ENCODE measurements around the gene MYO16.

DNA sequence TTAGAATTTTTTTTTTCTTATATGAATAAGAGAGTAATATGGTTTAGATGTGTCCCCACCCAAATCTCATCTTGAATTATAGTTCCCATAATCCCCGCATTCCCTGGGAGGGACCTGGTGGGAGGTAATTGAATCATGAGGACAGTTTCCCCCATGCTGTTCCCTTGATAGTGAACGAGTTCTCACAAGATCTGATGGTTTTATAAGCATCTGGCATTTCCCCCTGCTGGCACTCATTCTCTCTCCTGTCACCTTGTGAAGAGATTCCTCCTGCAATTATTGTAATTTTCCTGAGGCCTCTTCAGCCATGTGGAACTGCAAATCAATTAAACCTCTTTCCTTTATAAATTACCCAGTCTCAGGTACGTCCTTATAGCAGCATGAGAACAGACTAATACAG lies 205.7 kb downstream of the MYO16 start:
- TF ChIP-seq, protein P1, sequence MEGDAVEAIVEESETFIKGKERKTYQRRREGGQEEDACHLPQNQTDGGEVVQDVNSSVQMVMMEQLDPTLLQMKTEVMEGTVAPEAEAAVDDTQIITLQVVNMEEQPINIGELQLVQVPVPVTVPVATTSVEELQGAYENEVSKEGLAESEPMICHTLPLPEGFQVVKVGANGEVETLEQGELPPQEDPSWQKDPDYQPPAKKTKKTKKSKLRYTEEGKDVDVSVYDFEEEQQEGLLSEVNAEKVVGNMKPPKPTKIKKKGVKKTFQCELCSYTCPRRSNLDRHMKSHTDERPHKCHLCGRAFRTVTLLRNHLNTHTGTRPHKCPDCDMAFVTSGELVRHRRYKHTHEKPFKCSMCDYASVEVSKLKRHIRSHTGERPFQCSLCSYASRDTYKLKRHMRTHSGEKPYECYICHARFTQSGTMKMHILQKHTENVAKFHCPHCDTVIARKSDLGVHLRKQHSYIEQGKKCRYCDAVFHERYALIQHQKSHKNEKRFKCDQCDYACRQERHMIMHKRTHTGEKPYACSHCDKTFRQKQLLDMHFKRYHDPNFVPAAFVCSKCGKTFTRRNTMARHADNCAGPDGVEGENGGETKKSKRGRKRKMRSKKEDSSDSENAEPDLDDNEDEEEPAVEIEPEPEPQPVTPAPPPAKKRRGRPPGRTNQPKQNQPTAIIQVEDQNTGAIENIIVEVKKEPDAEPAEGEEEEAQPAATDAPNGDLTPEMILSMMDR (tag by site-specific recombination; IDR thresholded peaks at IDR 0.05) = no peak
- TF ChIP-seq, protein P2, sequence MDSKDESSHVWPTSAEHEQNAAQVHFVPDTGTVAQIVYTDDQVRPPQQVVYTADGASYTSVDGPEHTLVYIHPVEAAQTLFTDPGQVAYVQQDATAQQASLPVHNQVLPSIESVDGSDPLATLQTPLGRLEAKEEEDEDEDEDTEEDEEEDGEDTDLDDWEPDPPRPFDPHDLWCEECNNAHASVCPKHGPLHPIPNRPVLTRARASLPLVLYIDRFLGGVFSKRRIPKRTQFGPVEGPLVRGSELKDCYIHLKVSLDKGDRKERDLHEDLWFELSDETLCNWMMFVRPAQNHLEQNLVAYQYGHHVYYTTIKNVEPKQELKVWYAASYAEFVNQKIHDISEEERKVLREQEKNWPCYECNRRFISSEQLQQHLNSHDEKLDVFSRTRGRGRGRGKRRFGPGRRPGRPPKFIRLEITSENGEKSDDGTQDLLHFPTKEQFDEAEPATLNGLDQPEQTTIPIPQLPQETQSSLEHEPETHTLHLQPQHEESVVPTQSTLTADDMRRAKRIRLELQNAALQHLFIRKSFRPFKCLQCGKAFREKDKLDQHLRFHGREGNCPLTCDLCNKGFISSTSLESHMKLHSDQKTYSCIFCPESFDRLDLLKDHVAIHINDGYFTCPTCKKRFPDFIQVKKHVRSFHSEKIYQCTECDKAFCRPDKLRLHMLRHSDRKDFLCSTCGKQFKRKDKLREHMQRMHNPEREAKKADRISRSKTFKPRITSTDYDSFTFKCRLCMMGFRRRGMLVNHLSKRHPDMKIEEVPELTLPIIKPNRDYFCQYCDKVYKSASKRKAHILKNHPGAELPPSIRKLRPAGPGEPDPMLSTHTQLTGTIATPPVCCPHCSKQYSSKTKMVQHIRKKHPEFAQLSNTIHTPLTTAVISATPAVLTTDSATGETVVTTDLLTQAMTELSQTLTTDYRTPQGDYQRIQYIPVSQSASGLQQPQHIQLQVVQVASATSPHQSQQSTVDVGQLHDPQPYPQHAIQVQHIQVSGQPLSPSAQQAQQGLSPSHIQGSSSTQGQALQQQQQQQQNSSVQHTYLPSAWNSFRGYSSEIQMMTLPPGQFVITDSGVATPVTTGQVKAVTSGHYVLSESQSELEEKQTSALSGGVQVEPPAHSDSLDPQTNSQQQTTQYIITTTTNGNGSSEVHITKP (tag by site-specific recombination; IDR thresholded peaks at IDR 0.05) = no peak
- TF ChIP-seq TCF7L2 (IDR thresholded peaks at IDR 0.05; ENCODE audit: borderline replicate concordance, low read depth, low read length) (no peak), ZNF311 (tag by site-specific recombination; IDR thresholded peaks at IDR 0.05; ENCODE audit: borderline replicate concordance) (no peak), ZBTB21 (tag by site-specific recombination; IDR thresholded peaks at IDR 0.05) (no peak), KLF16 (tag by site-specific recombination; IDR thresholded peaks at IDR 0.05) (no peak), MZF1 (tag by site-specific recombination; IDR thresholded peaks at IDR 0.05; ENCODE audit: borderline replicate concordance) (no peak)
- TF ChIP-seq, protein P3, sequence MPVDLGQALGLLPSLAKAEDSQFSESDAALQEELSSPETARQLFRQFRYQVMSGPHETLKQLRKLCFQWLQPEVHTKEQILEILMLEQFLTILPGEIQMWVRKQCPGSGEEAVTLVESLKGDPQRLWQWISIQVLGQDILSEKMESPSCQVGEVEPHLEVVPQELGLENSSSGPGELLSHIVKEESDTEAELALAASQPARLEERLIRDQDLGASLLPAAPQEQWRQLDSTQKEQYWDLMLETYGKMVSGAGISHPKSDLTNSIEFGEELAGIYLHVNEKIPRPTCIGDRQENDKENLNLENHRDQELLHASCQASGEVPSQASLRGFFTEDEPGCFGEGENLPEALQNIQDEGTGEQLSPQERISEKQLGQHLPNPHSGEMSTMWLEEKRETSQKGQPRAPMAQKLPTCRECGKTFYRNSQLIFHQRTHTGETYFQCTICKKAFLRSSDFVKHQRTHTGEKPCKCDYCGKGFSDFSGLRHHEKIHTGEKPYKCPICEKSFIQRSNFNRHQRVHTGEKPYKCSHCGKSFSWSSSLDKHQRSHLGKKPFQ (tag by site-specific recombination; IDR thresholded peaks at IDR 0.05) = no peak

Measured in HEK293 (cell line).